ENCODE measurements around the gene GOLGB1.

GRCh38 chr3:121740896-121741295, 8.6 kb downstream of the GOLGB1 start:
- no peak for TF ChIP-seq CTCF (IDR thresholded peaks at IDR 0.05; ENCODE audit: low read depth, low read length, poor library complexity, severe bottlenecking)
- no peak for TF ChIP-seq EZH2phosphoT487 (IDR thresholded peaks at IDR 0.05; ENCODE audit: borderline replicate concordance, low read length)
